K562 (cell line): ENCODE measurements around the gene SAP25. TPM values are rescaled to one million over a fixed set of nuclear protein-coding genes. Genes with fewer than 3 reads are reported as not detected.

Experiments
- BCOR ChIP-seq: fragments of 450-650 bp; IDR thresholded peaks from 2 replicates; pipeline ENCODE4 v1.6.1; 2016
- BMI1 ChIP-seq: fragments of 150-350 bp; IDR thresholded peaks from 2 replicates; pipeline ENCODE4 v1.6.1; 2014; ENCODE audit warnings: low read length
- CBX8 ChIP-seq: fragments of 200-600 bp; sonication (generic); IDR thresholded peaks from 2 replicates; pipeline ENCODE4 v1.6.1; 2012; ENCODE audit warnings: borderline replicate concordance, mixed run types, low read depth, mild to moderate bottlenecking, moderate library complexity, mixed read lengths, low read length, control low read depth, inconsistent platforms; ENCODE audit not compliant: poor library complexity, severe bottlenecking; ENCODE audit errors: extremely low read depth
- CCAR2 ChIP-seq: fragments of 200-400 bp; formaldehyde crosslinking; IDR thresholded peaks from 2 replicates; pipeline ENCODE4 v1.6.1; 2017; ENCODE audit warnings: mild to moderate bottlenecking, low read depth, low read length
- CREB1 ChIP-seq, 2 experiments: sonication (generic) in 1 of 2; formaldehyde crosslinking in 1 of 2; IDR thresholded peaks; 2 replicates each; pipeline versions ENCODE4 v1.6.1 to v1.8.0; 2012 to 2022; ENCODE audit warnings: inconsistent platforms in 1 of 2, mild to moderate bottlenecking in 1 of 2, missing genetic modification reagents in 1 of 2, moderate library complexity in 1 of 2
- EHMT2 ChIP-seq: fragments of 450-650 bp; IDR thresholded peaks from 2 replicates; pipeline ENCODE4 v1.6.1; 2018; ENCODE audit warnings: antibody characterized with exemption
- ETV5 ChIP-seq: sonication (generic); formaldehyde crosslinking; IDR thresholded peaks from 2 replicates; pipeline ENCODE4 v1.4.0; 2020; ENCODE audit warnings: low read depth, mild to moderate bottlenecking, missing genetic modification reagents
- FOS ChIP-seq: IDR thresholded peaks from 3 replicates; pipeline ENCODE4 v1.6.1; 2011; ENCODE audit not compliant: insufficient read length; ENCODE audit errors: extremely low read depth
- ILK ChIP-seq: fragments of 450-650 bp; IDR thresholded peaks from 2 replicates; pipeline ENCODE4 v1.6.1; 2016; ENCODE audit warnings: missing genetic modification characterization, low read depth, mild to moderate bottlenecking, missing compliant biosample characterization, moderate library complexity, borderline replicate concordance
- LCOR ChIP-seq: sonication (generic); formaldehyde crosslinking; IDR thresholded peaks from 2 replicates; pipeline ENCODE4 v1.8.0; 2022; ENCODE audit warnings: mild to moderate bottlenecking, missing genetic modification reagents
- NFE2 ChIP-seq: IDR thresholded peaks from 2 replicates; pipeline ENCODE4 v1.6.1; 2014; ENCODE audit warnings: antibody characterized with exemption, low read depth
- NFXL1 ChIP-seq: fragments of 450-650 bp; formaldehyde crosslinking; IDR thresholded peaks from 2 replicates; pipeline ENCODE4 v1.4.0; 2021; ENCODE audit warnings: mild to moderate bottlenecking
- RB1 ChIP-seq: fragments of 450-650 bp; IDR thresholded peaks from 2 replicates; pipeline ENCODE4 v1.6.1; 2017; ENCODE audit warnings: low read depth, mild to moderate bottlenecking
- RNF219 ChIP-seq: fragments of 250-450 bp; sonication (Bioruptor Pico); IDR thresholded peaks from 2 replicates; pipeline ENCODE4 v1.5.0; 2022; ENCODE audit warnings: mild to moderate bottlenecking
- SOX6 ChIP-seq: fragments of 450-650 bp; IDR thresholded peaks from 2 replicates; pipeline ENCODE4 v1.6.1; 2014; ENCODE audit warnings: mild to moderate bottlenecking
- SREBF1 ChIP-seq: fragments of 150-350 bp; IDR thresholded peaks from 2 replicates; pipeline ENCODE4 v1.6.1; 2014; ENCODE audit warnings: antibody characterized with exemption, low read depth, low read length, borderline replicate concordance
- SRSF3 ChIP-seq: fragments of 200-400 bp; formaldehyde crosslinking; IDR thresholded peaks from 2 replicates; pipeline ENCODE4 v1.6.1; 2016; ENCODE audit warnings: mild to moderate bottlenecking, low read length, moderate library complexity; ENCODE audit not compliant: insufficient read depth
- TARDBP ChIP-seq: fragments of 450-650 bp; IDR thresholded peaks from 2 replicates; pipeline ENCODE4 v1.6.1; 2016
- ZBED1 ChIP-seq: IDR thresholded peaks from 2 replicates; pipeline ENCODE4 v1.6.1; 2014
- ZFX ChIP-seq: sonication (generic); formaldehyde crosslinking; IDR thresholded peaks from 2 replicates; pipeline ENCODE4 v1.8.0; 2022; ENCODE audit warnings: mild to moderate bottlenecking, missing genetic modification reagents, moderate library complexity
- ZNF277 ChIP-seq: fragments of 250-450 bp; sonication (Bioruptor Pico); IDR thresholded peaks from 2 replicates; pipeline ENCODE4 v1.8.0; 2022; ENCODE audit warnings: inconsistent platforms, mild to moderate bottlenecking, moderate library complexity, borderline replicate concordance
- ZNF398 ChIP-seq: fragments of 250-450 bp; sonication (Bioruptor Pico); IDR thresholded peaks from 2 replicates; pipeline ENCODE4 v1.8.0; 2021; ENCODE audit warnings: moderate library complexity, mild to moderate bottlenecking, inconsistent platforms
- ZNF584 ChIP-seq: fragments of 200-800 bp; sonication (Bioruptor generic); IDR thresholded peaks from 2 replicates; pipeline ENCODE4 v1.6.1; 2016; ENCODE audit warnings: low read depth, mild to moderate bottlenecking, missing genetic modification characterization, missing compliant biosample characterization
- polyA plus RNA-seq, 8 experiments: library from polyadenylated mRNA; depleted of rRNA in 4 of 8; stranded (reverse) in 5 of 8; unstranded in 3 of 8; fragments of >200 nt; fragmentation: Nextera tagmentation in 2 of 8; fragmentation: Illumina TruSeq in 1 of 8; extraction: Ambion mirVana in 2 of 8; extraction: Trizol in 1 of 8; gene quantifications; 2 replicates each; pipeline versions ENCODE4 v1.2.1 to v1.2.3, GENCODE V29; 2011 to 2014; ENCODE audit warnings: inconsistent platforms in 1 of 8, missing spikeins in 1 of 8
- total RNA-seq, 7 experiments: library from RNA; depleted of rRNA in 6 of 7; stranded (reverse); fragments of >200 nt in 6 of 7; fragmentation: Illumina TruSeq in 2 of 7; extraction: Trizol in 2 of 7; gene quantifications; 2 replicates each; pipeline versions ENCODE4 v1.2.1 to v1.2.3, GENCODE V29; 2011 to 2021; ENCODE audit warnings: low replicate concordance in 1 of 7

Gene SAP25
- total and polyA plus RNA-seq, 9 of the 15 experiments (the other 6 are each of a cell fraction or from before 2014, with no cell fraction given): 0.13 to 5.3 (median 0.78) TPM; not detected in 1

GRCh38 chr7:100538654-100539435 is 34.9 kb downstream of the SAP25 start, which contains the start of gene AGFG2 (continued):
- TF ChIP-seq SREBF1: no peak
- TF ChIP-seq SOX6: 0 out of 2 replicates have a peak, but pooled peaks have one; percentile 10
- TF ChIP-seq TARDBP: no peak
- no peak for TF ChIP-seq RNF219 (CRISPR knock-in tag)
- TF ChIP-seq LCOR (CRISPR knock-in tag): peak; percentile 77
- peak; percentile 67 for TF ChIP-seq ZFX (CRISPR knock-in tag)
- no peak for TF ChIP-seq ZNF584 (CRISPR knock-in tag)
- TF ChIP-seq BMI1: no peak
- no peak for TF ChIP-seq ZNF398
- TF ChIP-seq RB1: peak; percentile 58; the same call in 1 of the 2 replicates
- TF ChIP-seq FOS: peak; percentile 92
- TF ChIP-seq CREB1 (IDR thresholded peaks at IDR 0.05): peak; percentile 89
- peak; percentile 88 for TF ChIP-seq CREB1 (CRISPR knock-in tag; IDR thresholded peaks at IDR 0.05)
- no peak for TF ChIP-seq ILK
- TF ChIP-seq ZNF277 (CRISPR knock-in tag): no peak
- TF ChIP-seq EHMT2: peak; percentile 55; the same call in 1 of the 2 replicates
- peak; percentile 77 for TF ChIP-seq BCOR
- no peak for TF ChIP-seq SRSF3
- TF ChIP-seq CBX8: no peak
- no peak for TF ChIP-seq ETV5 (CRISPR knock-in tag)
- TF ChIP-seq NFE2: no peak; the same call in 1 of the 2 replicates
- 0 out of 2 replicates have a peak, but pooled peaks have one; percentile 35 for TF ChIP-seq ZBED1
- TF ChIP-seq NFXL1 (CRISPR knock-in tag): no peak
- TF ChIP-seq CCAR2: no peak
